Kidney epithelial cell (primary cell): ENCODE results near the gene SLC51A. TPM values are rescaled to one million over a fixed set of nuclear protein-coding genes. Genes with fewer than 3 reads are reported as not detected.
"Not testable (repeated sequence)": the region's sequence is repeated elsewhere in the genome, so short reads cannot be mapped to it uniquely, and the experiment has no call there.

ENCODE experiments used
- DNase-seq: peaks from one replicate; pipeline ENCODE4 v3.0.0-alpha.2; 2010; ENCODE audit warnings: low read depth
- H3K27me3 ChIP-seq: 2 replicates; pipeline ENCODE4 v1.6.0; 2011; ENCODE audit warnings: low read length; ENCODE audit not compliant: control insufficient read depth, insufficient read depth
- H3K36me3 ChIP-seq: 2 replicates; pipeline ENCODE4 v1.5.1; 2011; ENCODE audit warnings: low read length; ENCODE audit not compliant: control insufficient read depth, insufficient read depth
- H3K4me3 ChIP-seq: 2 replicates; pipeline ENCODE4 v1.5.1; 2011; ENCODE audit warnings: low read depth, mild to moderate bottlenecking, control low read depth, low read length
- total RNA-seq: library from RNA; depleted of rRNA; stranded (reverse); fragments of >200 nt; gene quantifications from 2 replicates; pipeline ENCODE4 v1.2.3, GENCODE V29; 2015
- TF ChIP-seq, protein P1 (sequence below): IDR thresholded peaks from 2 replicates; pipeline ENCODE4 v1.5.1; 2011; ENCODE audit warnings: mild to moderate bottlenecking, moderate library complexity, low read length, control low read depth, inconsistent platforms; ENCODE audit not compliant: insufficient read depth, poor library complexity, severe bottlenecking

Gene SLC51A
- total RNA-seq, 1 donor from 2014 or later, result not detected

- no peak for DNase-seq
- TF ChIP-seq, protein P1, sequence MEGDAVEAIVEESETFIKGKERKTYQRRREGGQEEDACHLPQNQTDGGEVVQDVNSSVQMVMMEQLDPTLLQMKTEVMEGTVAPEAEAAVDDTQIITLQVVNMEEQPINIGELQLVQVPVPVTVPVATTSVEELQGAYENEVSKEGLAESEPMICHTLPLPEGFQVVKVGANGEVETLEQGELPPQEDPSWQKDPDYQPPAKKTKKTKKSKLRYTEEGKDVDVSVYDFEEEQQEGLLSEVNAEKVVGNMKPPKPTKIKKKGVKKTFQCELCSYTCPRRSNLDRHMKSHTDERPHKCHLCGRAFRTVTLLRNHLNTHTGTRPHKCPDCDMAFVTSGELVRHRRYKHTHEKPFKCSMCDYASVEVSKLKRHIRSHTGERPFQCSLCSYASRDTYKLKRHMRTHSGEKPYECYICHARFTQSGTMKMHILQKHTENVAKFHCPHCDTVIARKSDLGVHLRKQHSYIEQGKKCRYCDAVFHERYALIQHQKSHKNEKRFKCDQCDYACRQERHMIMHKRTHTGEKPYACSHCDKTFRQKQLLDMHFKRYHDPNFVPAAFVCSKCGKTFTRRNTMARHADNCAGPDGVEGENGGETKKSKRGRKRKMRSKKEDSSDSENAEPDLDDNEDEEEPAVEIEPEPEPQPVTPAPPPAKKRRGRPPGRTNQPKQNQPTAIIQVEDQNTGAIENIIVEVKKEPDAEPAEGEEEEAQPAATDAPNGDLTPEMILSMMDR, result no peak
These were observed 13.8 kb upstream of the SLC51A start for GRCh38 chr3:196202516-196202970.

DNA sequence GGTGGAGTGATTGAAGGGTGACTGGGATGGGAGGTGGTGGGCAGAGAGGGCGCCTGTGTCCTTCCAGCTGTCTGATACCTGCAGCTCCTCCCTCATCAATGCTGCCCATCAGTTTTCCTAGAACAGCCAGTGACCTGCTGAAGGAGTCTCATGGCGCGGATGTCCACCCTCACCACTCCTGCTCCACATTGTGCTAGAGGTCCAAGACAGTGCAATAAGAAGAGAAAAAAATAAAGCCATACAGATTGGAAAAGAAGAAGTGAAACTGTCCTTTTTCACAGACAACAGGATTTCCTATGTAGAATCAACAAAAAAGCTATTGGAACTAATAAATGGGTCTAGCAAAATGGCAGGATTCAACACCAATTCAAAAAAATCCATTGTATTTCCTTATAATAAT is 12.5 kb upstream of the SLC51A start:
- H3K36me3 ChIP-seq, result no peaks in the 10 kb centered on the region
- no peak overlapping the region for H3K4me3 ChIP-seq
- no peak for DNase-seq
- peaks cover 16% of the 10 kb centered on the region for H3K27me3 ChIP-seq
- TF ChIP-seq, protein P1, result no peak

More at GRCh38 chr3:196202516-196202970, 13.8 kb upstream of the SLC51A start:
- no peaks in the 10 kb centered on the region for H3K36me3 ChIP-seq
- H3K4me3 ChIP-seq, result no peak overlapping the region
- peaks cover 12% of the 10 kb centered on the region for H3K27me3 ChIP-seq

GRCh38 chr3:196205442-196206205 is 10.7 kb upstream of the SLC51A start:
- not testable (repeated sequence) for DNase-seq, H3K36me3 ChIP-seq, H3K4me3 ChIP-seq
- peaks cover 20% of the 10 kb centered on the region for H3K27me3 ChIP-seq

DNA sequence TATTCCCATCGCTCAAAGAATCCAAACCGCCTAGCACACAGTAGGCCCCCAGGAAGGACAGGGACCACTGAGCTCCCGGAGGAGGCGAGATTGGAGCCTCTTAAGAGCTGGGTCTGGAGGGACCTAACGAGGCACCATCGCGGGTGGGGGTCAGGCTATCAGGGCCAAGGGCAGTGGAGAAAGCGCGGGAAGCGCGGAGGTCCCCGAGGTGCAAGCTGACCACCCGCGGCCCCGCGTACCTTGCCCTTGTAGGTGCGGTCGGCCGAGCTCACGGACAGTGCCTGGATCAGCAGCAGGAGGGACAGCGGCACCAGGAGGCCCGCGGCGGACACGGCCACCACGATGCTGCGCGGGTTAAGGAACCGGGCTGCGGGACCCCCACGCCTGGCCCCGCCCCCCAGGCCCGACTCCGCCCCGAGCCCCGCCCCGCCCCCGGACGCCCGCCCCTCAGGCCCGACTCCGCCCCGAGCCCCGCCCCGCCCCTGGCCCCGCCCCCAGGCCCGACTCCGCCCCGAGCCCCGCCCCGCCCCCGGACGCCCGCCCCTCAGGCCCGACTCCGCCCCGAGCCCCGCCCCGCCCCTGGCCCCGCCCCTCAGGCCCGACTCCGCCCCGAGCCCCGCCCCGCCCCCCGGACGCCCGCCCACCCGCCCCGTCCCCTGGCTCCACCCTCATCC is 9.0 kb upstream of the SLC51A start:
- TF ChIP-seq, protein P1, result no peak
- no peaks in the 10 kb centered on the region for H3K36me3 ChIP-seq
- no peak for DNase-seq
- peak overlapping the region; percentile 40 for H3K4me3 ChIP-seq
- peaks cover 25% of the 10 kb centered on the region for H3K27me3 ChIP-seq

GRCh38 chr3:196207833-196208607 is 8.3 kb upstream of the SLC51A start:
- Histone ChIP-seq H3K27me3 (peaks cover 25% of the 10 kb centered on the region), H3K36me3 (no peaks in the 10 kb centered on the region), H3K4me3 (peak overlapping the region; percentile 37)
- TF ChIP-seq, protein P1, result no peak
- no peak for DNase-seq
